ENCODE data around the gene PLAAT2.

DNA sequence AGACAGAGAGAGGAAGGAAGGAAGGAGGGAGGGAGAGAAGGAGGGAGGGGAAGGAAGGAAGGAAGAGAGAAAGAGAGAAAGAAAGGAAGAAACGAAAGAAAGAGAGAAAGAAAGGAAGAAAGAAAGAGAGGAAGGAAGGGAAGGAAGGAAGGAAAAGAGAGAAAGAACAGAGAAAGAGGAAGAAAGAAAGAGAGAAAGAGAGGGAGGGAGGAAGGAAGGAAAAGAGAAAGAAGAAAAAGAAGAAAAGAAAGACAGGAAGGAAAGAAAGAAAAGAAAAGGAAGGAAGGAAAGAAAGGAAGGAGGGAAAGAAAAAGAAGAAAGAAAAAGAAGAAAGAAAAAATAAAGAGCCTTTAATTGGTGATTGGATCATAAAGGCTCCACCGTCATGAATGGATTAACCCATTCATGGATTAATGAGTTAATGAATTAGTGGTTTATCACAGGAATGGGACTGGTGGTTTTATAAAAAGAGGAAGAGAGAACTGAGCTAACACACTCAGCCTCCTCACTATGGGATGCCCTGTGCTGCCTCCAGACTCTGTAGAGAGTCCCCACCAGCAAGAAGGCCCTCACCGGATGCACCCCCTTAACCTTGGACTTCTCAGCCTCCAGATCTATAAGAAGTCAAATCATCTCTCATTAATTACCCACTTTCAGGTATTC lies 9.0 kb upstream of the PLAAT2 start:
- no peak for TF ChIP-seq PRDM10 (CRISPR knock-in tag; IDR thresholded peaks at IDR 0.05; ENCODE audit: low read depth)
- TF ChIP-seq ZNF10 (CRISPR knock-in tag; IDR thresholded peaks at IDR 0.05; ENCODE audit: borderline replicate concordance, low read depth), result no peak
- no peak for TF ChIP-seq HMGA1 (CRISPR knock-in tag; conservative IDR thresholded peaks at IDR 0.05)
- TF ChIP-seq, protein P1, sequence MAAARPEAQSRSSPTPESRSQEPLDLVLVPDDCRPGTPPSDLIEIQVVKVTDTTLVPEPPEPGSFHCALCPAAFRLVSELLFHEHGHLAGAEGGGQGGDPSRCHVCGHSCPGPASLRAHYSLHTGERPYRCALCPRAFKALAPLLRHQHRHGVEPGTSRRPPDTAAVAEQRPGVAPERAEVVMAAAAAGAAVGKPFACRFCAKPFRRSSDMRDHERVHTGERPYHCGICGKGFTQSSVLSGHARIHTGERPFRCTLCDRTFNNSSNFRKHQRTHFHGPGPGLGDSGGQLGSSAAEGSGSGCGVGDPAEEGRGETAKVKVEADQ (CRISPR knock-in tag; IDR thresholded peaks at IDR 0.05; ENCODE audit: borderline replicate concordance), result no peak
- TF ChIP-seq CBX1 (IDR thresholded peaks at IDR 0.05; ENCODE audit: low read depth), result no peak
- no peak for TF ChIP-seq ZNF850 (CRISPR knock-in tag; conservative IDR thresholded peaks at IDR 0.05)
- no peak for TF ChIP-seq POLR2AphosphoS5 (IDR thresholded peaks at IDR 0.05; ENCODE audit: low read depth, low read length)
- TF ChIP-seq ARNTL (CRISPR knock-in tag; IDR thresholded peaks at IDR 0.05), result no peak
- no peak for TF ChIP-seq BHLHE40 (IDR thresholded peaks at IDR 0.05; ENCODE audit: low read length)
- TF ChIP-seq CBFB (CRISPR knock-in tag; IDR thresholded peaks at IDR 0.05), result no peak
- TF ChIP-seq, protein P2, sequence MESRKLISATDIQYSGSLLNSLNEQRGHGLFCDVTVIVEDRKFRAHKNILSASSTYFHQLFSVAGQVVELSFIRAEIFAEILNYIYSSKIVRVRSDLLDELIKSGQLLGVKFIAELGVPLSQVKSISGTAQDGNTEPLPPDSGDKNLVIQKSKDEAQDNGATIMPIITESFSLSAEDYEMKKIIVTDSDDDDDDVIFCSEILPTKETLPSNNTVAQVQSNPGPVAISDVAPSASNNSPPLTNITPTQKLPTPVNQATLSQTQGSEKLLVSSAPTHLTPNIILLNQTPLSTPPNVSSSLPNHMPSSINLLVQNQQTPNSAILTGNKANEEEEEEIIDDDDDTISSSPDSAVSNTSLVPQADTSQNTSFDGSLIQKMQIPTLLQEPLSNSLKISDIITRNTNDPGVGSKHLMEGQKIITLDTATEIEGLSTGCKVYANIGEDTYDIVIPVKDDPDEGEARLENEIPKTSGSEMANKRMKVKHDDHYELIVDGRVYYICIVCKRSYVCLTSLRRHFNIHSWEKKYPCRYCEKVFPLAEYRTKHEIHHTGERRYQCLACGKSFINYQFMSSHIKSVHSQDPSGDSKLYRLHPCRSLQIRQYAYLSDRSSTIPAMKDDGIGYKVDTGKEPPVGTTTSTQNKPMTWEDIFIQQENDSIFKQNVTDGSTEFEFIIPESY (CRISPR knock-in tag; IDR thresholded peaks at IDR 0.05), result no peak
- TF ChIP-seq TCF12 (IDR thresholded peaks at IDR 0.05), result no peak
- no peak for TF ChIP-seq TCF12 (CRISPR knock-in tag; IDR thresholded peaks at IDR 0.05)
